ENCODE results near the gene CLASP1. TPM values are rescaled to one million over a fixed set of nuclear protein-coding genes. Genes with fewer than 3 reads are reported as not detected.

Gene CLASP1
- total and polyA plus RNA-seq, 2 of the 8 experiments (the other 6 are each of a cell fraction or from before 2014, with no cell fraction given): 7.3 to 53.9 TPM

DNA sequence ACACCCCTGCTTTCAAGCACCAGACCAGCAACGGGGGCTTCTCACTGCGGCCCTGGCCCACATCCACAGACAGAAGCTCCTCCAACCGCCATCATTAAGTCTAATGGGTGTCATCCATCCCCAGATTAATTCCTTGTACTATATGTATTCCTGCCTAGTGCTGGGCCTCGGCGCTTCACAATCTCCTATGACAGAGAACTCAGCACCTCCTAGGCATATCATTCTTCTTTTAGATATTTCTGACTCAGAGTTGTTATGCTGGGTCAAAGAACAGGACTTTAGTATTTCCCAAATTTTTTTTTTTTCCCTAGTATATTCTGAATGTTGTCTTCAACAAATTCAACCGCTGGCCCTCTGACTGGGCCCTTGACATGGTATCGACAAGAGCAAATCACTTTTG lies 281.1 kb downstream of the CLASP1 start:
- no peak overlapping the region for H3K4me2 ChIP-seq (ENCODE audit: insufficient read depth in 1 of 2, low read depth in 2 of 2, low read length in 2 of 2)
- no peak overlapping the region for H3K4ac ChIP-seq (replicated peaks; ENCODE audit: insufficient read length, low read depth, low read length)
- H4K8ac ChIP-seq (ENCODE audit: extremely low read depth, insufficient read depth, low read length): no peak overlapping the region; the same call in 1 of the 2 replicates
- FAIRE-seq (no peak), DNase-seq (ENCODE audit: low read depth in 1 of 2, low spot score in 2 of 2) (no peak)
- no peaks in the 10 kb centered on the region for H3K27me3 ChIP-seq (replicated peaks in 1 of 4; ENCODE audit: control insufficient read depth in 3 of 4, extremely low read depth in 1 of 4, insufficient read depth in 3 of 4, low read length in 3 of 4)
- POLR2A ChIA-PET (ENCODE audit: partially characterized antibody): no interaction called here
- H2BK20ac ChIP-seq (ENCODE audit: low read length): no peak overlapping the region
- H2BK12ac ChIP-seq (ENCODE audit: low read depth, low read length): no peak overlapping the region
- peaks cover 2 to 3% of the 10 kb centered on the region in 2 experiments for H4K20me1 ChIP-seq (replicated peaks in 1 of 2; ENCODE audit: control insufficient read depth in 1 of 2, insufficient read depth in 2 of 2, low read length in 2 of 2)
- H3K23ac ChIP-seq (ENCODE audit: insufficient read length): no peak overlapping the region
- no peak overlapping the region for H2AFZ ChIP-seq (ENCODE audit: low read length)
- H2BK5ac ChIP-seq (ENCODE audit: low read depth, low read length): no peak overlapping the region
- H3K4me3 ChIP-seq (ENCODE audit: extremely low read depth in 1 of 4, insufficient read depth in 2 of 4, low read depth in 3 of 4, low read length in 4 of 4): no peak overlapping the region
- no peak overlapping the region for H4K91ac ChIP-seq (replicated peaks; ENCODE audit: insufficient read length, low read length)
- no peaks in the 10 kb centered on the region for H3K79me1 ChIP-seq (ENCODE audit: low read depth, low read length)
- no peaks in the 10 kb centered on the region for H3K9me3 ChIP-seq (ENCODE audit: insufficient read depth in 2 of 2, low read depth in 1 of 2, low read length in 1 of 2)
- no peaks in the 10 kb centered on the region for H3K4me1 ChIP-seq (replicated peaks in 1 of 4; ENCODE audit: control insufficient read depth in 3 of 4, insufficient read depth in 4 of 4, low read length in 3 of 4)
- no peak overlapping the region for H3K14ac ChIP-seq (ENCODE audit: insufficient read length)
- no peak overlapping the region for H3K27ac ChIP-seq (ENCODE audit: low read depth, low read length)
- 93% methylated on average over 7 of the region's 7 CpGs; no CpG with 5 or more reads in 1 of the 2 experiments for WGBS, 2 experiments (ENCODE audit: extremely low coverage in 1 of 2, insufficient coverage in 1 of 2, insufficient read length in 1 of 2, insufficient replicate concordance in 2 of 2, low coverage in 1 of 2, low lambda C conversion rate in 2 of 2, missing lambda C conversion rate in 1 of 2)
- no peaks in the 10 kb centered on the region for H3K79me2 ChIP-seq (ENCODE audit: control insufficient read depth in 1 of 2, insufficient read depth in 2 of 2, low read length in 2 of 2)
- H4K5ac ChIP-seq (ENCODE audit: insufficient read length, low read depth, low read length): no peak overlapping the region
- no peak overlapping the region for H3K18ac ChIP-seq (ENCODE audit: extremely low read depth, low read length)
- peaks cover 4 to 27% (median 15%) of the 10 kb centered on the region in 4 experiments; a peak in 6 of 8 replicates for H3K36me3 ChIP-seq (ENCODE audit: control insufficient read depth in 2 of 4, insufficient read depth in 4 of 4, low read length in 3 of 4)
- CTCF ChIA-PET (ENCODE audit: partially characterized antibody): interaction anchor here (0.6 to 1.0 kb wide), 2 partner anchors 273 to 283 kb away, joined by 3 read pairs; no protein-coding TSS in a partner anchor
- H3K56ac ChIP-seq (replicated peaks; ENCODE audit: insufficient read length, low read depth, low read length): no peak overlapping the region
- no peak overlapping the region for H2BK120ac ChIP-seq (replicated peaks; ENCODE audit: low read depth, low read length)
- H2AK5ac ChIP-seq (ENCODE audit: low read depth, low read length): no peak overlapping the region
- H2BK15ac ChIP-seq (ENCODE audit: low read length): no peak overlapping the region
- no peaks in the 10 kb centered on the region; the same call in 1 of the 2 replicates for H3K23me2 ChIP-seq (ENCODE audit: low read depth, low read length)
- no peak overlapping the region for H3K9ac ChIP-seq (replicated peaks in 1 of 4; ENCODE audit: extremely low read depth in 1 of 4, low read depth in 3 of 4, low read length in 3 of 4)
- TF ChIP-seq PHF8 (conservative IDR thresholded peaks at IDR 0.05; ENCODE audit: low read depth, low read length) (no peak), BCL11A (IDR thresholded peaks at IDR 0.05; ENCODE audit: low read depth in 2 of 2, low read length in 2 of 2) (no peak), CHD2 (IDR thresholded peaks at IDR 0.05; ENCODE audit: low read length) (no peak), RXRA (IDR thresholded peaks at IDR 0.05; ENCODE audit: insufficient read depth, low read depth, low read length) (no peak), SP1 (IDR thresholded peaks at IDR 0.05; ENCODE audit: low read depth, low read length) (no peak), NANOG (IDR thresholded peaks at IDR 0.05; ENCODE audit: insufficient read depth, low read depth, low read length, poor library complexity, severe bottlenecking) (no peak), MAFK (IDR thresholded peaks at IDR 0.05; ENCODE audit: low read depth, low read length) (no peak)

All from H1 (cell line).